ENCODE measurements around the gene LRP5. TPM values are rescaled to one million over a fixed set of nuclear protein-coding genes. Genes with fewer than 3 reads are reported as not detected.

LRP5 gene
- total RNA-seq, 4 donors from 2014 or later, result 32.6 to 68.9 (median 42.5) TPM

- Histone ChIP-seq H3K36me3 (no peaks in the 10 kb centered on the region), H3K9me3 (no peaks in the 10 kb centered on the region), H3K4me3 (peak overlapping the region in 1 of 2 donors; percentile 9), H3K4me1 (peaks cover 3 to 80% (median 32%) of the 10 kb centered on the region in 3 donors), H3K27ac (peak overlapping the region in 2 of 4 donors; percentile 35 to 44), H3K27me3 (no peaks in the 10 kb centered on the region)
- ATAC-seq, result no peak
- WGBS, 2 donors (ENCODE audit: low coverage in 1 of 2), result 45% methylated on average over 1 of the region's 1 CpG; no CpG with 5 or more reads in 1 of the 2 donors
- TF ChIP-seq CTCF (IDR thresholded peaks at IDR 0.05) (no peak), POLR2AphosphoS5 (IDR thresholded peaks at IDR 0.05) (no peak), POLR2A (IDR thresholded peaks at IDR 0.05) (no peak), EP300 (IDR thresholded peaks at IDR 0.05) (no peak)
Observed at GRCh38 chr11:68463714-68464113, 151.3 kb downstream of the LRP5 start.

GRCh38 chr11:68467201-68467834, 154.9 kb downstream of the LRP5 start:
- H3K4me3 ChIP-seq, result no peak overlapping the region
- no peaks in the 10 kb centered on the region for H3K9me3 ChIP-seq
- no peak for ATAC-seq
- no peak for TF ChIP-seq EP300 (IDR thresholded peaks at IDR 0.05)
- TF ChIP-seq POLR2A (IDR thresholded peaks at IDR 0.05), result no peak
- no peak for TF ChIP-seq CTCF (IDR thresholded peaks at IDR 0.05)
- no peak for TF ChIP-seq POLR2AphosphoS5 (IDR thresholded peaks at IDR 0.05)
- no peaks in the 10 kb centered on the region for H3K27me3 ChIP-seq
- H3K4me1 ChIP-seq, result peaks cover 12 to 100% (median 54%) of the 10 kb centered on the region in 3 donors
- H3K27ac ChIP-seq, result no peak overlapping the region
- H3K36me3 ChIP-seq, result peaks cover 0 to 8% of the 10 kb centered on the region in 2 donors
- 42 to 74% methylated on average over 6 to 8 of the region's 8 CpGs for WGBS, 2 donors (ENCODE audit: low coverage in 1 of 2)

- Histone ChIP-seq H3K36me3 (peaks cover 0 to 8% of the 10 kb centered on the region in 2 donors), H3K9me3 (no peaks in the 10 kb centered on the region), H3K4me3 (no peak overlapping the region), H3K27me3 (no peaks in the 10 kb centered on the region), H3K4me1 (peaks cover 12 to 100% (median 44%) of the 10 kb centered on the region in 3 donors), H3K27ac (no peak overlapping the region)
- no peak for ATAC-seq
- 45 to 54% methylated on average over 3 of the region's 3 CpGs for WGBS, 2 donors (ENCODE audit: low coverage in 1 of 2)
- no peak for TF ChIP-seq POLR2AphosphoS5 (IDR thresholded peaks at IDR 0.05)
- TF ChIP-seq POLR2A (IDR thresholded peaks at IDR 0.05), result no peak
- TF ChIP-seq CTCF (IDR thresholded peaks at IDR 0.05), result no peak
- no peak for TF ChIP-seq EP300 (IDR thresholded peaks at IDR 0.05)
Observed at GRCh38 chr11:68468217-68468828, 155.9 kb downstream of the LRP5 start.

GRCh38 chr11:68469122-68469521, 156.7 kb downstream of the LRP5 start:
- no peaks in the 10 kb centered on the region for H3K9me3 ChIP-seq
- no peak overlapping the region for H3K4me3 ChIP-seq
- peaks cover 0 to 8% of the 10 kb centered on the region in 2 donors for H3K36me3 ChIP-seq
- WGBS, 2 donors (ENCODE audit: low coverage in 1 of 2), result 8% methylated on average over 2 of the region's 2 CpGs; no CpG with 5 or more reads in 1 of the 2 donors
- peak; percentile 40 for ATAC-seq
- peaks cover 12 to 100% (median 41%) of the 10 kb centered on the region in 3 donors for H3K4me1 ChIP-seq
- no peaks in the 10 kb centered on the region for H3K27me3 ChIP-seq
- peak overlapping the region in 1 of 4 donors; percentile 12 for H3K27ac ChIP-seq
- no peak for TF ChIP-seq POLR2A (IDR thresholded peaks at IDR 0.05)
- no peak for TF ChIP-seq POLR2AphosphoS5 (IDR thresholded peaks at IDR 0.05)
- no peak for TF ChIP-seq EP300 (IDR thresholded peaks at IDR 0.05)
- TF ChIP-seq CTCF (IDR thresholded peaks at IDR 0.05), result no peak

Measured in gastroesophageal sphincter (tissue), 4 donors.